Measurements from ENCODE around the gene CBFA2T3. TPM values are rescaled to one million over a fixed set of nuclear protein-coding genes. Genes with fewer than 3 reads are reported as not detected.

Gene CBFA2T3
- total and polyA plus RNA-seq, 7 experiments from 2014 or later: 0.14 to 25.2 (median 0.38) TPM; not detected in 1

- Histone ChIP-seq H3K4me1 (ENCODE audit: control insufficient read depth in 2 of 2, insufficient read depth in 2 of 2, low read length in 2 of 2) (no peaks in the 10 kb centered on the region), H3K9me3 (ENCODE audit: control insufficient read depth in 2 of 3, low read length in 3 of 3) (no peaks in the 10 kb centered on the region), H3K36me3 (ENCODE audit: control insufficient read depth in 2 of 3, insufficient read depth in 3 of 3, low read length in 3 of 3) (no peaks in the 10 kb centered on the region), H3K4me3 (ENCODE audit: low read length) (no peak overlapping the region), H3K27me3 (ENCODE audit: control insufficient read depth in 2 of 2, insufficient read depth in 2 of 2, low read length in 2 of 2) (no peaks in the 10 kb centered on the region), H3K27ac (ENCODE audit: low read depth, low read length) (no peak overlapping the region)
- ChIA-PET POLR2A (interaction anchor here (0.7 kb wide), 1 partner anchor 41 kb away, joined by 3 read pairs; no protein-coding TSS in a partner anchor), CTCF (interaction anchor here (0.6 kb wide), 1 partner anchor 37 kb away, joined by 3 read pairs; no protein-coding TSS in a partner anchor)
- Mint-ChIP-seq H3K4me1 (peaks cover 0 to 5% (median 0%) of the 10 kb centered on the region in 7 donors), H3K4me3 (no peak overlapping the region), H3K27me3 (no peaks in the 10 kb centered on the region), H3K36me3 (no peaks in the 10 kb centered on the region), H3K9me3 (peaks cover 0 to 4% (median 0%) of the 10 kb centered on the region in 11 donors), H3K27ac (no peak overlapping the region)
- DNase-seq: no peak
- ATAC-seq: no peak
- intact Hi-C loops (cut with micrococcal nuclease): no loop called here
Measured at GRCh38 chr16:88926374-88926990, 50.5 kb downstream of the CBFA2T3 start.

GRCh38 chr16:88925540-88925887 is 51.5 kb downstream of the CBFA2T3 start:
- Histone ChIP-seq H3K9me3 (ENCODE audit: control insufficient read depth in 2 of 3, low read length in 3 of 3) (no peaks in the 10 kb centered on the region), H3K36me3 (ENCODE audit: control insufficient read depth in 2 of 3, insufficient read depth in 3 of 3, low read length in 3 of 3) (no peaks in the 10 kb centered on the region), H3K4me3 (ENCODE audit: low read length) (no peak overlapping the region), H3K4me1 (ENCODE audit: control insufficient read depth in 2 of 2, insufficient read depth in 2 of 2, low read length in 2 of 2) (peaks cover 0 to 5% of the 10 kb centered on the region in 2 donors), H3K27ac (ENCODE audit: low read depth, low read length) (no peak overlapping the region), H3K27me3 (ENCODE audit: control insufficient read depth in 2 of 2, insufficient read depth in 2 of 2, low read length in 2 of 2) (no peaks in the 10 kb centered on the region)
- Mint-ChIP-seq H3K36me3 (no peaks in the 10 kb centered on the region), H3K27me3 (peaks cover 0 to 4% (median 0%) of the 10 kb centered on the region in 5 donors), H3K27ac (no peak overlapping the region), H3K4me1 (peaks cover 0 to 11% (median 6%) of the 10 kb centered on the region in 7 donors), H3K4me3 (no peak overlapping the region), H3K9me3 (peaks cover 0 to 4% (median 0%) of the 10 kb centered on the region in 11 donors)
- POLR2A ChIA-PET: no interaction called here
- CTCF ChIA-PET: interaction anchor here (0.6 kb wide), 1 partner anchor 38 kb away, joined by 3 read pairs; no protein-coding TSS in a partner anchor
- DNase-seq (no peak), ATAC-seq (no peak)
- intact Hi-C loops (cut with micrococcal nuclease): no loop called here

GRCh38 chr16:88924834-88925539 is 52.0 kb downstream of the CBFA2T3 start:
- no peaks in the 10 kb centered on the region for H3K9me3 ChIP-seq (ENCODE audit: control insufficient read depth in 2 of 3, low read length in 3 of 3)
- ATAC-seq (peak; percentile 39), DNase-seq (no peak)
- POLR2A ChIA-PET: no interaction called here
- Mint-ChIP-seq H3K9me3 (peaks cover 0 to 2% (median 0%) of the 10 kb centered on the region in 11 donors), H3K27ac (no peak overlapping the region), H3K4me1 (peaks cover 0 to 14% (median 6%) of the 10 kb centered on the region in 7 donors), H3K27me3 (peaks cover 0 to 4% (median 0%) of the 10 kb centered on the region in 5 donors), H3K4me3 (no peak overlapping the region), H3K36me3 (no peaks in the 10 kb centered on the region)
- no peak overlapping the region for H3K4me3 ChIP-seq (ENCODE audit: low read length)
- CTCF ChIA-PET: no interaction called here
- no peak overlapping the region for H3K27ac ChIP-seq (ENCODE audit: low read depth, low read length)
- no peaks in the 10 kb centered on the region for H3K27me3 ChIP-seq (ENCODE audit: control insufficient read depth in 2 of 2, insufficient read depth in 2 of 2, low read length in 2 of 2)
- no peaks in the 10 kb centered on the region for H3K36me3 ChIP-seq (ENCODE audit: control insufficient read depth in 2 of 3, insufficient read depth in 3 of 3, low read length in 3 of 3)
- intact Hi-C loops (cut with micrococcal nuclease): no loop called here
- peaks cover 0 to 8% of the 10 kb centered on the region in 2 donors for H3K4me1 ChIP-seq (ENCODE audit: control insufficient read depth in 2 of 2, insufficient read depth in 2 of 2, low read length in 2 of 2)

- Histone ChIP-seq H3K27ac (ENCODE audit: low read depth, low read length) (no peak overlapping the region), H3K9me3 (ENCODE audit: control insufficient read depth in 2 of 3, low read length in 3 of 3) (no peaks in the 10 kb centered on the region), H3K27me3 (ENCODE audit: control insufficient read depth in 2 of 2, insufficient read depth in 2 of 2, low read length in 2 of 2) (no peaks in the 10 kb centered on the region), H3K4me1 (ENCODE audit: control insufficient read depth in 2 of 2, insufficient read depth in 2 of 2, low read length in 2 of 2) (peaks cover 0 to 8% of the 10 kb centered on the region in 2 donors), H3K4me3 (ENCODE audit: low read length) (no peak overlapping the region), H3K36me3 (ENCODE audit: control insufficient read depth in 2 of 3, insufficient read depth in 3 of 3, low read length in 3 of 3) (no peaks in the 10 kb centered on the region)
- Mint-ChIP-seq H3K4me1 (peaks cover 0 to 14% (median 6%) of the 10 kb centered on the region in 7 donors), H3K27ac (no peak overlapping the region), H3K27me3 (peaks cover 0 to 4% (median 0%) of the 10 kb centered on the region in 5 donors), H3K36me3 (no peaks in the 10 kb centered on the region), H3K9me3 (no peaks in the 10 kb centered on the region), H3K4me3 (no peak overlapping the region)
- intact Hi-C loops (cut with micrococcal nuclease): no loop called here
- CTCF ChIA-PET: no interaction called here
- DNase-seq: no peak
- ATAC-seq: no peak
- POLR2A ChIA-PET: no interaction called here
Measured at GRCh38 chr16:88923926-88924833, 52.8 kb downstream of the CBFA2T3 start.

GRCh38 chr16:88923450-88923849 is 53.6 kb downstream of the CBFA2T3 start:
- no peaks in the 10 kb centered on the region for H3K36me3 ChIP-seq (ENCODE audit: control insufficient read depth in 2 of 3, insufficient read depth in 3 of 3, low read length in 3 of 3)
- intact Hi-C loops (cut with micrococcal nuclease): no loop called here
- POLR2A ChIA-PET: no interaction called here
- H3K4me1 Mint-ChIP-seq: peaks cover 0 to 14% (median 6%) of the 10 kb centered on the region in 7 donors
- CTCF ChIA-PET: no interaction called here
- no peak overlapping the region for H3K4me3 ChIP-seq (ENCODE audit: low read length)
- H3K27me3 ChIP-seq (ENCODE audit: control insufficient read depth in 2 of 2, insufficient read depth in 2 of 2, low read length in 2 of 2): no peaks in the 10 kb centered on the region
- H3K27me3 Mint-ChIP-seq: peaks cover 0 to 4% (median 0%) of the 10 kb centered on the region in 5 donors
- no peak overlapping the region for H3K27ac ChIP-seq (ENCODE audit: low read depth, low read length)
- no peak overlapping the region for H3K27ac Mint-ChIP-seq
- H3K9me3 Mint-ChIP-seq: no peaks in the 10 kb centered on the region
- H3K4me1 ChIP-seq (ENCODE audit: control insufficient read depth in 2 of 2, insufficient read depth in 2 of 2, low read length in 2 of 2): peaks cover 0 to 8% of the 10 kb centered on the region in 2 donors
- DNase-seq (no peak), ATAC-seq (no peak)
- H3K9me3 ChIP-seq (ENCODE audit: control insufficient read depth in 2 of 3, low read length in 3 of 3): no peaks in the 10 kb centered on the region
- no peak overlapping the region for H3K4me3 Mint-ChIP-seq
- H3K36me3 Mint-ChIP-seq: no peaks in the 10 kb centered on the region

GRCh38 chr16:88922826-88923410 is 54.1 kb downstream of the CBFA2T3 start:
- intact Hi-C loops (cut with micrococcal nuclease): no loop called here
- no peaks in the 10 kb centered on the region for H3K9me3 Mint-ChIP-seq
- no peak overlapping the region for H3K27ac ChIP-seq (ENCODE audit: low read depth, low read length)
- no peaks in the 10 kb centered on the region for H3K27me3 ChIP-seq (ENCODE audit: control insufficient read depth in 2 of 2, insufficient read depth in 2 of 2, low read length in 2 of 2)
- POLR2A ChIA-PET: no interaction called here
- no peak overlapping the region for H3K4me3 Mint-ChIP-seq
- H3K36me3 Mint-ChIP-seq: no peaks in the 10 kb centered on the region
- H3K4me1 ChIP-seq (ENCODE audit: control insufficient read depth in 2 of 2, insufficient read depth in 2 of 2, low read length in 2 of 2): peaks cover 0 to 8% of the 10 kb centered on the region in 2 donors
- H3K27ac Mint-ChIP-seq: no peak overlapping the region
- no peak for DNase-seq
- H3K27me3 Mint-ChIP-seq: peaks cover 0 to 4% (median 0%) of the 10 kb centered on the region in 5 donors
- no peaks in the 10 kb centered on the region for H3K36me3 ChIP-seq (ENCODE audit: control insufficient read depth in 2 of 3, insufficient read depth in 3 of 3, low read length in 3 of 3)
- peaks cover 0 to 14% (median 6%) of the 10 kb centered on the region in 7 donors for H3K4me1 Mint-ChIP-seq
- H3K4me3 ChIP-seq (ENCODE audit: low read length): no peak overlapping the region
- CTCF ChIA-PET: no interaction called here
- H3K9me3 ChIP-seq (ENCODE audit: control insufficient read depth in 2 of 3, low read length in 3 of 3): no peaks in the 10 kb centered on the region
- no peak for ATAC-seq
